Fibroblast of skin of abdomen (primary cell): ENCODE data around the gene MGAM2. TPM values are rescaled to one million over a fixed set of nuclear protein-coding genes. Genes with fewer than 3 reads are reported as not detected.
"Not testable (repeated sequence)": the region's sequence is repeated elsewhere in the genome, so short reads cannot be mapped to it uniquely, and the experiment has no call there.

ENCODE experiments used
- DNase-seq: peaks from one replicate; pipeline ENCODE4 v3.0.0-alpha.2; 2013
- polyA plus RNA-seq, 2 experiments: library from polyadenylated mRNA; unstranded; fragments of 120-200 nt; gene quantifications; one replicate each; pipeline ENCODE4 v1.2.1, GENCODE V29; 2013; ENCODE audit not compliant: insufficient read length in 2 of 2

Gene MGAM2
- not detected for polyA plus RNA-seq (2013, experiment 1 of 2; ENCODE audit: insufficient read length)
- not detected for polyA plus RNA-seq (2013, experiment 2 of 2; ENCODE audit: insufficient read length)

- DNase-seq = no peak
Measured at GRCh38 chr7:142111499-142111898, at the start of gene MGAM2. Gene MGAM2 (plus strand): TSS chr7:142111718. CDS start chr7:142116874, 5,156 bp downstream.

DNA sequence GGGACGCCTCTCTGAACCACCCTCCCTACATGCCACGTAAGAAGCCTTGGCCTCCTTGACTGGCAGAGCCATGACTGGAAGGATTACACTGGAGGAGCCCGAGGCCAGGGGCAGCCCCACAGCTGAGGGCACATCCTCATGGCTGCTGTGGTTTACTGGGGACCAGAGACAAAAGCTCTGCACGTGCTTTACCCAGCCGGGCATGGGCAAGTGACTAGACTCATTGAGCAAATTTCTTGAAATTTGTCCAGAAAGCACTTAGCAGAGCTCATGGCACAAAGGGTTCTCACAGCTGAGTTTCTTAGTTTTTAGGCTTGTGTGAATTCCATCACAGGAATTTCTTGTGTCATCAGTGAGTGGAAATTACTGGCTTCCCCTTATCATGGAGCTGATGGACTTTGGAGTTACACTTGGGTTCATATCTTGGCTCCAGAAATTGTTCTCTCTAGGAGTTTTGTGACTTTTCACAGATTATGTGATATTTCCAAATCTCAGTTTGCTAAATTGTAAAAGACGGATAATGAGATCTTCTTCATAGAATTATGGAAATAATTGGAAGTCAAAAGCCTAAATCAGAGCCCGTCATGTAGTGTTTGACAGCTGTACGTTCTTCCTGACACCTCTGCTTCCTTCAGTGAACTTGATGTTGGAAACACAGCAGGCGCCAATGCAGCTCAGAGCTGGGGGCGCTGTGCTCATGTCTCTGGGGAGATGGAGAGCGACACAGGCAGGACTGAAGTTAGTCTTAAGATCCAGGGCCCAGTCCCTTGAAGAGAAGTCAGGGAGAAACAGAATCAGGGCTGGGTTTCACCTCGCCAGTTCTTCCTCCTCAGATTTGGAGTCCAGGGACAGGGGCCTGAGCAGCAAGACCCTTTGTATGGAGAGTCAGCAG lies 47.7 kb upstream of the MGAM2 start:
- no peak for DNase-seq

GRCh38 chr7:142066536-142066935 lies 45.0 kb upstream of the MGAM2 start:
- no peak for DNase-seq

- DNase-seq = no peak
Measured at GRCh38 chr7:142077762-142078161, 33.8 kb upstream of the MGAM2 start.

DNA sequence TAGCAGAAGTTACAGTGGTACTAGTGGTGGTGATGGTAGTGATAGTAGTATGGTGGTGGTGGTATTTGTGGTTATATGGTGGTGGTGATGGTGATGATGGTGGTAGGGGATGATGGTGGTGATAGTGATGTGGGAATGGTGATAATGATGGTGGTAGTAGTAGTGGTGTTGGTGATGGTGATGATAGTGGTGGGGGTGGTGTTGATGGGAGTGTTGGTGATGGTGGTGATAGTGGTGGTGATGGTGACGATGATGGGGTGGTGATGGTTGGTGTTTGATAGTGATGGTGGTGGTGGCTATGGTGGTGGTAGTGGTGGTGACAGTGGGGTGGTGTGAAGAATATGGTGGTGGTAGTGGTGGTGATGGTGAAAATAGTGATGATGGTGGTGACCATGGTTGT lies 27.9 kb upstream of the MGAM2 start:
- no peak for DNase-seq

DNA sequence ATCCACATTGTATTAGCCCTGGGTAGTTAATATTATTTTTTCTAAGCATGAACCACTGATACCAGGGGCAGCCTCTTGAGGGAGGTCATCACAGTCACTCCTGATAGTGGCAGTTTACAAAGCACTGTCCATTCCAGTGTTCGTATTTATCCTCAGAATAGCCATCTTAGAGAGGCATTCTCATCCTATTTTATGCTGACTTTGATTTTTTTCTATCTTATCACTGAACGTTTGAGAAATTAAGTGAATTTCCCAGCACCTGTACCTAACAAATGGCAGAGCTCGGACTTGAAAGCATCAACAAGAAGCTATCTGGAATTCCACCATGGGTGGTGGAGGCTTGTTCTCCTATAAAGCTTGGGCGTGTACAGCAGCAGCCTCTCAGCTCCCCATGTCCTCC lies 26.1 kb upstream of the MGAM2 start:
- DNase-seq = no peak

- DNase-seq = no peak
Measured at GRCh38 chr7:142088022-142088714, 23.4 kb upstream of the MGAM2 start.

GRCh38 chr7:142089035-142089434 lies 22.5 kb upstream of the MGAM2 start:
- DNase-seq = no peak

DNA sequence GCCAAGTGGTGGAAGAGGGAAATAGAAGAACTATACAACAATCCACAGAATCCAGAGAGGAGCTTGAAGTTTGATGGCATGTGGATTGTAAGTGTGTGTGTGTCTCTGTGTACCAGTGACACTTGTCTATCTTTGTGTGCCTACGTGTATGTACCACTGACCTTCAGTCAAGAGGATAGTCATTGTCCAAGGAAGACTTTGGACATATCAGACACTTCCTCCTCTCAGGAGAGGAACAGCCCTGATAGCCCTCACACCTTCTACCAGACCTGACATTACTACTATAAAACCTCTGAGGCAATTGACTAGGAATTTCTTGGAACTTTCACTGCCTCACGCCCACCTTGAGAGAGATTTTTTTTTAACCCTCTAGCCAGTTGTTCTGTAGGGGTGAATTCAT lies 19.6 kb upstream of the MGAM2 start:
- no peak for DNase-seq

GRCh38 chr7:142094861-142095260 lies 16.7 kb upstream of the MGAM2 start:
- no peak for DNase-seq

- DNase-seq = no peak
Measured at GRCh38 chr7:142097571-142097970, 13.9 kb upstream of the MGAM2 start.

DNA sequence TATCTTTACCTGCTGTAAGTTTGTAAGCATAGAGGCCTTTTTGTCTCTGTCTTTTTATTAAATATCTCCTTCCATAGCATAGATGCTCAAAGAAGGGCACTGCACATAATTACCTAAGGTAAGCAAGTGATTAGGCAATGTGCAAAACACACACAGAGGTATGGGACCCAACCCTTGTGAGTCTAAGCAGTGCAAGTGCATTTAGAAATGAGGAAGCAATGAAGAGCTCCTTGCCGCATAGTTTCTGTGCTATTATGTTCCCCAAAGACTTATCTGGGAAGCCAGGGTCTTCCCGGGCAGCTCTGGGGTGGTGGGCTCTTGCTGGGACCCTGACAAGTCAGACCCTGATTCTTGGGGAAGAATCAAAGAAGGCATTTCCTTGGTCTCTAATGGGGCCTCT lies 13.5 kb upstream of the MGAM2 start:
- DNase-seq = no peak

DNA sequence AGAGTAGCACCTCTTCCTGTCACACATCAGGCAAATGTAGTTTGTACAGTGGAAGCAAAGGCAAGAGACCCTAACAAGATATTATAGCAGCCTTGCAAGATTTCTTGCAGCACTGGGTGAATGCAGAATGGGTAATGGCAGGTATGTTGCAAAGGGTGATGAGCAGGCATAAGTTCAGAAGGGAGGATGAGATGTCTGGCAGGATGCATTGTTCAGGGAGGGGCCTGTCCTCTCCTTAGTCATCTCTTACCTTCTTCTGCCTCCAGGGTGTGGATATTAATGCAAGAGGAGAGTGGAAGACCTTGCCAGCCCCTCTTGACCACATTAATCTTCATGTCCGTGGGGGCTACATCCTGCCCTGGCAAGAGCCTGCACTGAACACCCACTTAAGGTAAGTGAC lies 12.2 kb upstream of the MGAM2 start:
- DNase-seq = not testable (repeated sequence)

- no peak for DNase-seq
Measured at GRCh38 chr7:142100634-142101033, 10.9 kb upstream of the MGAM2 start.

DNA sequence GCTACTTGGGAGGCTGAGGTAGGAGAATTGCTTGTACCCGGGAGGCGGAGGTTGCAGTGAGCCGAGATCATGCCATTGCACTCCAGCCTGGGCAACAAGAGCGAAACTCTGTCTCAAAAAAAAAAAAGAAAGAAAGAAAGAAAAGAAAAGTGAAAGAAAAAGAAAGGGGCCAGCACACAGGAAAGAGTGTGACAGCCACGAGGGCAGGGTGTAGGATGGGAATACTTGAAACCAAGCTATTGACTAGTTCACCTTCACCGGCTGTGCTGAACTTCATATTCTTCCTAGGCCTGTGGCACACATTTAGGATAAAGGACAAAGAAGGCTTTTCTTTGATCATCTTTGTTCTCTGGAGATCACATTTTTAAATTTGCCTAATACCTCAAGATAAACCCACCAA lies 9.7 kb upstream of the MGAM2 start:
- DNase-seq = not testable (repeated sequence)

GRCh38 chr7:142104550-142105527 lies 6.7 kb upstream of the MGAM2 start:
- no peak for DNase-seq

- no peak for DNase-seq
Measured at GRCh38 chr7:142108728-142109505, 2.6 kb upstream of the MGAM2 start.

DNA sequence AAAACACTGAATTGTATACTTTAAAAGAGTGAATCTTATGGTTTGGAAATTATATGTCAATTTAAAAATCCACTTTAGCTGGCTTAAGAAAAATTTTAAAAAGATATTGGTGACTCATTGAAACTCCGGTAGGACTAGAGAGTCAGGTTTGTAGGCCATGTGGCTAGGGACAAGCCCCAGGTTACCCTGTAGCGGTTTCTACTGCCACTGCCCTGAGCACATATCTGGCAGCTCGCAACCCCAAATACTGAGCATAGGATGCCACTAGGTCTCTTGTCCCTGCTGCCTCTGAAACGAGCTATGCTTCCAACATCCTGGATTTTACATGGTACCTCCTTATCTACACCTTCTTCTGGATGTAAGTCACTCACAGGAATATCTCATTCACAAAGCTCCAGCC lies 1.4 kb upstream of the MGAM2 start:
- no peak for DNase-seq

DNA sequence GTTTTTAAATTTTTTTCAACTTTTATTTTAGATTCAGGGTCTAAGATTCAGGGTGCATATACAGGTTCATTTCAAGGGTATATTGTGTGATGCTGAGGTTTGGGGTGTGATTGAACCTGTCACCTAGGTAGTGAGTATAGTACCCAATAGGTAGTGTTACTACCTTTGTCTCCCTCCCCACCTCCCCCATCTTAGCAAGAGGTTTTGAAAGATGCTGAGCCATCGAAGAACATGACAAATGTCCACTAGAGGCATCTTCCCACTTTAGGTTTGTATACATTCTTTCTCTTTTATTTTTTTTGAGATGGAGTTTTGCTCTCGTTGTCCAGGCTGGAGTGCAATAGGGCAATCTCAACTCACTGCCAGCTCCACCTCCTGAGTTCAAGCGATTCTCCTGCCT lies 880 bp upstream of the MGAM2 start:
- no peak for DNase-seq

DNA sequence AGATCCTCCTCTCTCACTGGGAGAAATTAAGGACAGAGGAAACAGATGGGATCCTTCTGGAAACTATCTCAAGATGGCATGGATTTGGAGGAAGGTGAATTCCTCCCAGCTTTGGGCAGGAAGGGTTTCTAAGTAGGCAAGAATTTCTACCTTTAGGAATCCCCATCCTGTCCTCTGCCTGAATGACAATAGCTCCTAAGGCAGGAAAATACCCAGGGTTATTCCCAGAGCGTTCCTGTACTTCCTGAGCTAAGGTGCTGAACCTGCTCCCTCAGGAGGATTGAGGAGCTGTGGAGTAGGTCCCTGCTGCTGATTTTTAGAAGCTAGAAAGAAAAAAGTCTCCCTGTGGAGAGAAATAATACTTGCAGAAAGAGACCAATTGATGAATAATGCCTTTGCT lies 568 bp downstream of the MGAM2 start:
- no peak for DNase-seq

- no peak for DNase-seq
Measured at GRCh38 chr7:142114207-142114606, 2.7 kb downstream of the MGAM2 start.

DNA sequence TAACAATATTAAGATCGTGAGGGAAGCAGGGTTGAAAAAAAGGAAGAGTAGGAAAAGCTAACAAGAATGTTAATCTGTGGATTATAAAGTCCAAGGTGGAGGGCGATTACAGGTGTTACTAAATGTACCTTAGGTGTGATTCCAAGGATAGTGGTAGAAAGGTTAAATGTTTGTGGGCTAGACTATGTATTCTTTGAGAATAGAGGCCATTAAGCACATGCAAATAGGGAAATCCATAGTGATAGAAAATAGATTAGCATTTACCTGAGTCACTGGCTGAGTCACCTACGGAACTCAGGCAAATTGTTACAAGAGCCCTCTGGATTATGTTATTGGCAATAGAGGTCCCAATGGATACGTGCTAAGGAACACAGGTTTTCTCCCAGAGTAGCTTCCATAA lies 9.0 kb downstream of the MGAM2 start:
- no peak for DNase-seq
